T1000 (cell line): ENCODE data around the gene RITA1.

Experiments used
- DNase-seq: peaks from one replicate; lab custom pipeline; 2025; ENCODE audit warnings: mixed read lengths; lab: John Stamatoyannopoulos, UW

RITA1 gene

DNA sequence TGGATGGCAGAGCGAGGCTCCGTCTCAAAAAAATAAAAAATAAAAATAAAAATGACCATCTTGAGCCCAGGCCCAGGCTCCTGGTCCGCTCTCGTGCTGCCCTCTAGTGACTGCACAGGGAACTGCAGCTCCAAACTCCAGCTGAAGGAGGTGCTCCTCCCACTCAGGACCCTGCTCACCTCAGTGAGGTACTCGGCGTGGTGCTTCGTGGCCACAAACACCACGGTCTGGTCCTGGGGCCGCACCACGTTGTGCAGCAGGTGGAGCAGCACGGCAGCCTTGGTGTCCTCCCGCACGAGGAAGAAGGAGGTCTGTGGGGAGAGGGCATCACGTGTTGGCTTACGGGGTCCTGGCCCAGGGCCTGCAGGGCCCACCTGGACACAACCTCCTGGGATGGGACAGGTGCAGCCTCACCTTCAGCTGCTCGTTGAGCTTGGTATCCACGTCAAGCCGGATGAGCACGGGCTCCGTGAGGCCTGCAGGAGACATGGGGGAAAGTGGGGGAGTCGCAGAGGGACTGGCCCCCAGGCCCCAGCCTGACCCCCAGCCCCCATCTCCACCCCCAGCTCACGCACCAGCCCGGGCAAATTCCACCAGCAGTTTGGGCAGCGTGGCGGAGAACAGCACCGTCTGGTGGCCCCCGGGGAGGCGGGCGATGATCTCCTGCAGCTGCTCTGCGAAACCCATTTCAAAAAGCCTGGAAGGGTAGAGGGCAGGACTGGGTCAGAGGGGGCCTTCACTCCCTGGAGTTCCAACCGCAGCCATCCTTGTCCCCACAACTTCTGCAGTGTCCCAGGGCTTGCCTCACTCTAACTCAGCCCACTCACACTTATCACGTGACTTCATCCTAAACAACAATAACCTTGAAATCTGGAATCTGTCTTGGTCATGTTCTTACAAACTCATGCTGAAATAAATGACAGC, 10.8 kb upstream of the RITA1 start:
- peak; percentile 62 for DNase-seq

GRCh38 chr12:113179023-113179422, 6.5 kb upstream of the RITA1 start:
- no peak for DNase-seq

- DNase-seq = no peak
Observed at GRCh38 chr12:113180333-113180732, 5.2 kb upstream of the RITA1 start.

DNA sequence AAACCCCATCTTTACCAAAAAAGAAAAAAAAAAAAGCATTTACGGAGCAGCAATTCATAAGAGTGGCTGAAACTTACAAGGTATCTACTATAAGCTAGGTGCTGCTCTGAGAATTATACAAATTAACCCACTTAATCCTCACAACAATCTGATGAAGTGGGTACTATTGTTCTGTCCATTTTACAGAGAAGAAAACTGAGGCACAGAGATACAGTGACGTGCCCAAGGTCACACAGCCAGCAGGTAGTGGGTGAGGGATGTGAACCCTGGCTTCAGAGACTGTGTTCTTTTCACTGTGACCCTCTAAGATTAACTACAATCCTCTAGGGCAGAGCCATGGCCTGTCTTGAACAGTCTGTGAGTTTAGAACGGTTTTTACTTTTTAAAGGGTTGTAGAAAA, 3.5 kb upstream of the RITA1 start:
- DNase-seq = no peak

- DNase-seq = no peak
Observed at GRCh38 chr12:113183030-113183589, 2.4 kb upstream of the RITA1 start.

- no peak for DNase-seq
Observed at GRCh38 chr12:113184098-113184899, 1.2 kb upstream of the RITA1 start.

GRCh38 chr12:113184900-113185179, 681 bp upstream of the RITA1 start:
- peak; percentile 85 for DNase-seq

DNA sequence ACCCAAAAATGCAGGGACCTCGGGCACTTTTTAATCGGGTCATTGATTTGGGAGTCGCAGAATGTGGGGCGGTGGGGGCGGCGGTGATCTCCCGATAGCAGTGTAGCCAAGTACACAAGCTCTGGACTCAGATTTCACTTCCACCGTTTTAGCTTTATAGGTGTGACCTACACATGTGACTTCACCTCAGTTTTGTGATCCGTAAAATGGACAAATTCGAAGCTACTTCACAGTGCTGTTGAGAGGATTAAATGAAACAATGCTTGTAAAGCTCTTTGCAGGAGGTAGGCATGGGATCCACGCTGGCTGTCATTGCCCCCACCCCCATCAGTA, 478 bp downstream of the RITA1 start:
- DNase-seq = no peak

DNA sequence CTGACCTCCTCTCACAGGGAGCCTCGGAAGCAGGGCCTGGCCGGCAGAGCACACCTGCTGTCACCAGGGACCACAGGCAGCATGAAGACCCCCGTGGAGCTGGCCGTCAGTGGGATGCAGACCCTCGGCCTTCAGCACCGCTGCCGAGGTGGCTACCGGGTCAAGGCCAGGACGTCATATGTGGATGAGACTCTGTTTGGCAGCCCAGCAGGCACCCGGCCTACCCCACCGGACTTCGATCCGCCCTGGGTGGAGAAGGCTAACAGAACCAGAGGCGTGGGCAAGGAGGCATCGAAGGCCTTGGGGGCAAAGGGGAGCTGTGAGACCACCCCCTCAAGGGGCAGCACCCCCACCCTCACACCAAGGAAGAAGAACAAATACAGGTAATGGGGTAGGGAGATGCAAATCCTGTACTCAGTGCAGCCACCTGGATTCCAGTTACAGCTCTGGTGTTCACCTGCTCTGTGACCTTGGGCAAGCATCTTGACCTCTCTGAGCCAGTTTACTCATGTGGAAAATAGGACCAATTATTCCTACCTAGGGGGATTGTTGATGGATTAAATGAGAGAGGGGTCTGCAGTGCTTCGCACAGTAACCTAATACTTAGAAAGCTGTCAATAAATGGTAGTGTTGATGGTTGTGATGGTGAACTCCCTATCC, 1.3 kb downstream of the RITA1 start:
- no peak for DNase-seq

DNA sequence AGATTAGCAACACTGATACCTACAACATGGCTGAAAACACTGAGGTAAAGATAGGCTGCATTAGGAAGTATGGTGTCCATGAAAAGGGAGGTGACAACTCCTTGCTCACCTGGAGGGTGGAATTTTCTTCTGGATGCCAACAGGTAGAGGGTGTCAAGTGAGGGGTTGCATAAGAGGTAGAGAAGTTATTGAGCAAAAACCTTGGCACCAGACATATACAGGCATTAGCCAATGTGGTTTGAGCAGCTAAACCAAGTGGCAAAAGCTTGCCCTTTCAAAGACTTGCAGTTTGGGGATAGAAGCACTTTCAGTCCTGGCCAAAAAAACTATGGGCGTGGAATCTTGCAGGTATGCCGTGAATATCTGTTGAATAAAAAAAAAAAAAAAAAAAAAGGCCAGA, 3.8 kb downstream of the RITA1 start:
- no peak for DNase-seq

- DNase-seq = no peak
Observed at GRCh38 chr12:113190761-113191160, 5.2 kb downstream of the RITA1 start.

- no peak for DNase-seq
Observed at GRCh38 chr12:113191227-113191626, 5.7 kb downstream of the RITA1 start.

DNA sequence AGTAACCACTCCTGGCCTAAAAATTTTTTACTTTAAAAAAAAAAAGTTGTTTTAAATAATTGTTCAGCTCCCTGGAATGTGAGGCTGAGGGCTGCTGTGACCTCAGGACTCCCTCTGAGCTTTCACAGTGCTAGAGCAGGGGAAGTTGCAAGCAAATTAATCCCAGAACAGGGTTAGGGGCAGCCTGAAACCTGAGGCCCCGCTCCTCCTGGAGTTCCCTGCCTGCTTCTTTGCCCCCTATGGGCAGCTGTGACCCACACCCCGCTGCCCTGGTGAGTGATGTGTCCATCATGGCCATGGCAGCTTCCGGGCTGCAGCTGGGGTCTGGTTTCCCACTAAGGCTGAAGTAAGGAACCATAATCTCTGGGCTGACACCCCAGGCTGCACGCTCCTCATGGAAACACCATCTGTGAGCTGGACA, 9.5 kb downstream of the RITA1 start:
- no peak for DNase-seq

- no peak for DNase-seq
Observed at GRCh38 chr12:113195598-113195997, 10.1 kb downstream of the RITA1 start.

DNA sequence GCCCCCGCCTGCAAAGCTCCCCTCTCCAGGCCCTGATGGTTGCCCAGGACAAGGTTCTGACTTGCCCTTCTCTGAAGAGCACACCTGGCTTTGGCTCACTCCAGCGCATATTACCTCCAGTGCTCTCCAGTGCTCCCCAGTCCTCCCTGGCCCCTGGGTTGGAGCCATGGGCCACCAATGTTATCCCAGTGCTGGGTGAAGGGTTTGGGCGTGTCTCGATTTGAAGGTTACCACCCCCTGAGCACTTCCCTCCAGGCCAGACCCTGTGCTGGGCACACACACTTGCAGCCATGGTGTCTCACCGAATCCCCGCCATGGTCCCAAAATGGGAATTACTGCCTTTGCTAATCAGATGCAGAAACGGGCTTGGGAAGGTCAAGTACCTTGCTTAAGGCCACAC, 11.1 kb downstream of the RITA1 start:
- no peak for DNase-seq

GRCh38 chr12:113196990-113197389, 11.5 kb downstream of the RITA1 start:
- DNase-seq = no peak

DNA sequence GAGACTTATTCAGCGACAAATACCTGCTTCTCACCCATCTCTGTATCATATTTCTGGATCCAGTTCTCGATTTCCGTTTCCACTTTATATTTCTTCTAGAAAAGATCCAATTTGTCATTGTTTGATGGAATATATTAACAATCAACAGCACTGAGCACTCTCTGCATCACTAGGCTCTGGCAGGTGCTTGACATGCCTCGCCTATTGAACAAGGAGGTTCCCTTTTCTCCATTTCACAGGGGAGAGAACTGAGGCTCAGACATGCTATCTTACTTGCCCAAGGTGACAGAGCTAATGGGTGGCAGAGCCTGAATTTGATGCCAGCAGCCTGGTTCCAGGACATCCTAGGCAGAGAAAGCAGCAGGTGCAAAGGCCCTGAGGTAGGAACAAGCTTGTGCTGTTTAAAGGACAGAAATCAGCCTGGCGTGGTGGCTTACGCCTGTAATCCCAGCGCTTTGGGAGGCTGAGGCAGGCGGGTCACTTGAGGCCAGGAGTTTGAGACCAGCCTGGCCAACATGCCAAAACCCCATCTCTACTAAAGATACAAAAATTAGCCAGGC, 12.1 kb downstream of the RITA1 start:
- no peak for DNase-seq

- no peak for DNase-seq
Observed at GRCh38 chr12:113198296-113198695, 12.8 kb downstream of the RITA1 start.

- DNase-seq = no peak
Observed at GRCh38 chr12:113200021-113200797, 14.7 kb downstream of the RITA1 start.

DNA sequence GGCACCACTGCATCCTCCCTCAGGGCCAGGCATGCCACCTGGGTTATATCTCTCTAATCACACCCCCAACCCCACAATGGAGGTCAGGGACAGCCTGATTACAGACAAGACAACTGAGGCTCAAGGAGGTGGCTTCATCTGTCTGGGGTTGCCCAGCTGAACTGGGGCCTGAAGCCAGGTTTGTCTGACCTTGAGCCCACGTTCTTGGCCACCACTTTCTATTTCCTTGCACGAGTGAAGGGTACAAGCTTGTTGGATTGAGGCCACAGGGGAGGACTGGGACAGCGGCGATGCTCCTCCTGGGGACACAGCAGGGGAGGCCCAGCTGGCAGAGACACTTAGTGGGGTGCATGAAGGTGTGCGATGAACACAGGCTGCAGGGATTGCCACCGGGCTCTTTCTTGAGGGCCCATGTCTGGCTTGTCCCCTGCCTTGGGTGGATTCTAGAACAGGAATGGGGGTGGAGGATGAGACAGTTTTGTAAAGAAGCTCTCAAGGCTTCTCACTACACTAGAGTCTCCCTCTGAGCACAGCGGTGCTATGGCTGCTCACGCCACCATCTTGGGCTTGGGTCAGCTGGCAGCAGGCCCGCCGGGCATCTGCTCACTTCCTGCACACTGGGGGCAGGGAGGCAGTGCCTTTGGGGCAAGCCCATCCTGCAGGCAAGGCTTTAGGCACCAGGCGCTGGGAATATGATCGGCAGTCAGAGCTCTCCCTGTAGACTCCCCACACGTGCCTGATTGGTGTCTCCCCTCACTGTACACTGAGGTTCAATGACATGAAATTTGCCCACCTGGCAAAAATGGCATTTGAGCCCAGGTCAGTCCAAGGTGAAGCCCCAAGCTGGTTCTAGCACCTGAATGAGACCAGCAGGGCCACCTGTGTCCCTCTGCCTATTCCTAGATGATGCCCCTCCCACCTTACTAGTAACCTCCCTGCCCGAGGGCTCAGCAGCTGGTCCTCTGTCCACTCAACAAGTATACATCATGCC, 16.0 kb downstream of the RITA1 start:
- DNase-seq = no peak
